ENCODE data around the gene ZFAND3. TPM values are rescaled to one million over a fixed set of nuclear protein-coding genes. Genes with fewer than 3 reads are reported as not detected.

ZFAND3 gene
- polyA plus RNA-seq, 1 donor (not counting 4 experiments of a cell fraction or from before 2014, with no cell fraction given): 19.6 TPM

DNA sequence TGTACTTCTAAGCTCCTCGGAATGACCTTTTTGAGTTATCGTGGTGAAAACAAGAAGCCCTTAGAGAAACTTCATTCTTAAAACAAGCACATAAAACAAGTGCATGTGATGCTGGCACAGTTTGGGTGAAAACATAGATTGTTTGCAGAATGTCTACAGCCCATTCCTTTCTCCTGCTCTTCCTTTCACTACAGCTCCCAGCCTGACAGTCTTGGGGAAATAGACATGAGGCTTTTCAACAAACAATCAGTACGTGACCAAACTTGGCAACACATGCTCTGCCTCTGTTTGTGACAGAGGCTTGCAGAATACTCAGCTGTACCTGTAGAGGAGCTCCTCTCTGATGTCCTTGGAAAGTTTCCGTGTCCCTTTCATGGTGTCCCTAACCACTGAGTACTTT, 321.6 kb downstream of the ZFAND3 start:
- Histone ChIP-seq H3K9me3 (ENCODE audit: control insufficient read depth, low read depth, low read length) (no peaks in the 10 kb centered on the region), H3K79me2 (ENCODE audit: control insufficient read depth, insufficient read depth, low read length) (no peaks in the 10 kb centered on the region), H3K27ac (ENCODE audit: control insufficient read depth, insufficient read depth, low read length) (no peak overlapping the region), H4K20me1 (ENCODE audit: control insufficient read depth, extremely low read depth, insufficient read depth, low read length) (peaks cover 4% of the 10 kb centered on the region), H3K9ac (ENCODE audit: control insufficient read depth, extremely low read depth, insufficient read depth, low read length) (no peak overlapping the region), H3K4me2 (ENCODE audit: control insufficient read depth, extremely low read depth, insufficient read depth, low read depth, low read length) (no peak overlapping the region), H3K27me3 (ENCODE audit: control insufficient read depth, extremely low read depth, insufficient read depth, low read length) (no peaks in the 10 kb centered on the region), H3K9me1 (ENCODE audit: control insufficient read depth, extremely low read depth, insufficient read depth, low read length) (peaks cover 2% of the 10 kb centered on the region), H3K4me1 (ENCODE audit: control insufficient read depth, extremely low read depth, insufficient read depth, low read length) (peaks cover 6% of the 10 kb centered on the region), H2AFZ (ENCODE audit: control insufficient read depth, low read length) (no peak overlapping the region), H3K4me3 (ENCODE audit: control insufficient read depth in 2 of 3, extremely low read depth in 1 of 3, insufficient read depth in 2 of 3, low read depth in 1 of 3, low read length in 3 of 3) (no peak overlapping the region), H3K36me3 (ENCODE audit: control insufficient read depth in 2 of 2, extremely low read depth in 1 of 2, insufficient read depth in 2 of 2, low read length in 2 of 2) (peaks cover 0 to 3% of the 10 kb centered on the region in 2 experiments)
- no peak for FAIRE-seq
- dilution Hi-C loops (cut with MboI; ENCODE audit: extremely low pct_ligation_motif_present, low sequenced_read_pairs): no loop called here
- DNase-seq (ENCODE audit: low read depth, low spot score): no peak
- TF ChIP-seq EZH2 (IDR thresholded peaks at IDR 0.05; ENCODE audit: low read length): no peak
- TF ChIP-seq, protein P1, sequence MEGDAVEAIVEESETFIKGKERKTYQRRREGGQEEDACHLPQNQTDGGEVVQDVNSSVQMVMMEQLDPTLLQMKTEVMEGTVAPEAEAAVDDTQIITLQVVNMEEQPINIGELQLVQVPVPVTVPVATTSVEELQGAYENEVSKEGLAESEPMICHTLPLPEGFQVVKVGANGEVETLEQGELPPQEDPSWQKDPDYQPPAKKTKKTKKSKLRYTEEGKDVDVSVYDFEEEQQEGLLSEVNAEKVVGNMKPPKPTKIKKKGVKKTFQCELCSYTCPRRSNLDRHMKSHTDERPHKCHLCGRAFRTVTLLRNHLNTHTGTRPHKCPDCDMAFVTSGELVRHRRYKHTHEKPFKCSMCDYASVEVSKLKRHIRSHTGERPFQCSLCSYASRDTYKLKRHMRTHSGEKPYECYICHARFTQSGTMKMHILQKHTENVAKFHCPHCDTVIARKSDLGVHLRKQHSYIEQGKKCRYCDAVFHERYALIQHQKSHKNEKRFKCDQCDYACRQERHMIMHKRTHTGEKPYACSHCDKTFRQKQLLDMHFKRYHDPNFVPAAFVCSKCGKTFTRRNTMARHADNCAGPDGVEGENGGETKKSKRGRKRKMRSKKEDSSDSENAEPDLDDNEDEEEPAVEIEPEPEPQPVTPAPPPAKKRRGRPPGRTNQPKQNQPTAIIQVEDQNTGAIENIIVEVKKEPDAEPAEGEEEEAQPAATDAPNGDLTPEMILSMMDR (optimal IDR thresholded peaks at IDR 0.05 in 1 of 3, IDR thresholded peaks at IDR 0.05 in 1 of 3, conservative IDR thresholded peaks at IDR 0.05 in 1 of 3; ENCODE audit: extremely low read depth in 1 of 3, insufficient read depth in 2 of 3, low read length in 3 of 3): no peak

GRCh38 chr6:38141716-38142115, 322.2 kb downstream of the ZFAND3 start:
- no peak overlapping the region for H3K4me3 ChIP-seq (ENCODE audit: control insufficient read depth in 2 of 3, extremely low read depth in 1 of 3, insufficient read depth in 2 of 3, low read depth in 1 of 3, low read length in 3 of 3)
- no peak overlapping the region for H2AFZ ChIP-seq (ENCODE audit: control insufficient read depth, low read length)
- DNase-seq (ENCODE audit: low read depth, low spot score): no peak
- peaks cover 1 to 6% of the 10 kb centered on the region in 2 experiments for H3K36me3 ChIP-seq (ENCODE audit: control insufficient read depth in 2 of 2, extremely low read depth in 1 of 2, insufficient read depth in 2 of 2, low read length in 2 of 2)
- no peak overlapping the region for H3K27ac ChIP-seq (ENCODE audit: control insufficient read depth, insufficient read depth, low read length)
- H3K9ac ChIP-seq (ENCODE audit: control insufficient read depth, extremely low read depth, insufficient read depth, low read length): no peak overlapping the region
- H3K4me1 ChIP-seq (ENCODE audit: control insufficient read depth, extremely low read depth, insufficient read depth, low read length): peaks cover 9% of the 10 kb centered on the region
- H3K9me3 ChIP-seq (ENCODE audit: control insufficient read depth, low read depth, low read length): no peaks in the 10 kb centered on the region
- H3K9me1 ChIP-seq (ENCODE audit: control insufficient read depth, extremely low read depth, insufficient read depth, low read length): peaks cover 2% of the 10 kb centered on the region
- TF ChIP-seq, protein P1 (optimal IDR thresholded peaks at IDR 0.05 in 1 of 3, IDR thresholded peaks at IDR 0.05 in 1 of 3, conservative IDR thresholded peaks at IDR 0.05 in 1 of 3; ENCODE audit: extremely low read depth in 1 of 3, insufficient read depth in 2 of 3, low read length in 3 of 3): no peak
- no peak for TF ChIP-seq EZH2 (IDR thresholded peaks at IDR 0.05; ENCODE audit: low read length)
- dilution Hi-C loops (cut with MboI; ENCODE audit: extremely low pct_ligation_motif_present, low sequenced_read_pairs): no loop called here
- no peak overlapping the region for H3K4me2 ChIP-seq (ENCODE audit: control insufficient read depth, extremely low read depth, insufficient read depth, low read depth, low read length)
- no peak for FAIRE-seq
- H3K27me3 ChIP-seq (ENCODE audit: control insufficient read depth, extremely low read depth, insufficient read depth, low read length): no peaks in the 10 kb centered on the region
- peaks cover 8% of the 10 kb centered on the region for H4K20me1 ChIP-seq (ENCODE audit: control insufficient read depth, extremely low read depth, insufficient read depth, low read length)
- peaks cover 4% of the 10 kb centered on the region for H3K79me2 ChIP-seq (ENCODE audit: control insufficient read depth, insufficient read depth, low read length)

Measured in keratinocyte (primary cell).